H9 (cell line): Measurements from ENCODE around the gene CHPF2. TPM values are rescaled to one million over a fixed set of nuclear protein-coding genes. Genes with fewer than 3 reads are reported as not detected.

ENCODE experiments used
- DNase-seq: peaks from one replicate; pipeline ENCODE4 v3.0.0-alpha.2; 2017
- H2AFZ ChIP-seq: one replicate; pipeline ENCODE4 v1.6.1; 2013; ENCODE audit warnings: mild to moderate bottlenecking, low read length, control low read depth, moderate library complexity
- H2AK5ac ChIP-seq: 2 replicates; pipeline ENCODE4 v1.6.1; 2013; ENCODE audit warnings: low read length, control low read depth, mixed read lengths; ENCODE audit not compliant: insufficient read length
- H2BK120ac ChIP-seq: one replicate; pipeline ENCODE4 v1.6.1; 2013; ENCODE audit warnings: low read depth, mild to moderate bottlenecking, low read length, control low read depth, inconsistent platforms; ENCODE audit not compliant: poor library complexity, severe bottlenecking
- H2BK12ac ChIP-seq: 2 replicates; pipeline ENCODE4 v1.6.1; 2013; ENCODE audit warnings: low read length, control low read depth, mixed read lengths, low read depth; ENCODE audit not compliant: insufficient read length
- H2BK15ac ChIP-seq: 2 replicates; pipeline ENCODE4 v1.6.1; 2013; ENCODE audit warnings: low read depth, low read length, control low read depth
- H2BK20ac ChIP-seq: one replicate; pipeline ENCODE4 v1.6.1; 2013; ENCODE audit warnings: low read depth, mild to moderate bottlenecking, low read length, control low read depth, inconsistent platforms; ENCODE audit not compliant: poor library complexity, severe bottlenecking
- H2BK5ac ChIP-seq: 2 replicates; pipeline ENCODE4 v1.6.1; 2013; ENCODE audit warnings: low read length, control low read depth, mixed read lengths; ENCODE audit not compliant: insufficient read length
- H3K14ac ChIP-seq: 2 replicates; pipeline ENCODE4 v1.6.1; 2013; ENCODE audit warnings: low read length, control low read depth; ENCODE audit not compliant: insufficient read depth
- H3K18ac ChIP-seq: 2 replicates; pipeline ENCODE4 v1.6.1; 2013; ENCODE audit warnings: low read depth, mild to moderate bottlenecking, mixed read lengths, low read length, control low read depth; ENCODE audit not compliant: insufficient read length
- H3K23ac ChIP-seq: 2 replicates; pipeline ENCODE4 v1.6.1; 2013; ENCODE audit warnings: low read length, control low read depth, mixed read lengths, low read depth; ENCODE audit not compliant: insufficient read length
- H3K23me2 ChIP-seq: 2 replicates; pipeline ENCODE4 v1.6.1; 2013; ENCODE audit warnings: low read depth, mild to moderate bottlenecking, mixed read lengths, low read length, control low read depth; ENCODE audit not compliant: insufficient read length, poor library complexity, severe bottlenecking
- H3K27ac ChIP-seq: 2 replicates; pipeline ENCODE4 v1.5.1; 2013; ENCODE audit warnings: low read length, control low read depth, mixed read lengths, low read depth; ENCODE audit not compliant: insufficient read length
- H3K27me3 ChIP-seq: 2 replicates; pipeline ENCODE4 v1.6.1; 2013; ENCODE audit warnings: low read length, control low read depth, inconsistent platforms; ENCODE audit not compliant: insufficient read depth
- H3K4ac ChIP-seq: 2 replicates; pipeline ENCODE4 v1.6.1; 2013; ENCODE audit warnings: low read depth, mild to moderate bottlenecking, control low read depth, inconsistent platforms, low read length, moderate library complexity
- H3K4me1 ChIP-seq: 2 replicates; pipeline ENCODE4 v1.6.1; 2013; ENCODE audit warnings: low read length, control low read depth, inconsistent platforms; ENCODE audit not compliant: insufficient read depth
- H3K4me2 ChIP-seq: 2 replicates; pipeline ENCODE4 v1.6.1; 2013; ENCODE audit warnings: low read length, control low read depth, mixed read lengths; ENCODE audit not compliant: insufficient read length, insufficient read depth
- H3K56ac ChIP-seq: 2 replicates; pipeline ENCODE4 v1.6.1; 2013; ENCODE audit warnings: low read depth, mild to moderate bottlenecking, mixed read lengths, low read length, control low read depth; ENCODE audit not compliant: insufficient read length
- H3K79me1 ChIP-seq: 2 replicates; pipeline ENCODE4 v1.6.1; 2013; ENCODE audit warnings: low read depth, mild to moderate bottlenecking, moderate library complexity, low read length, control low read depth, inconsistent platforms; ENCODE audit not compliant: insufficient read depth, poor library complexity, severe bottlenecking
- H3K79me2 ChIP-seq: 2 replicates; pipeline ENCODE4 v1.6.1; 2013; ENCODE audit warnings: low read length, control low read depth, inconsistent platforms; ENCODE audit not compliant: insufficient read depth
- H3K9ac ChIP-seq: 2 replicates; pipeline ENCODE4 v1.6.1; 2013; ENCODE audit warnings: low read length, control low read depth, mixed read lengths; ENCODE audit not compliant: insufficient read length; ENCODE audit errors: extremely low read depth
- H3K9me3 ChIP-seq: one replicate; pipeline ENCODE4 v1.6.1; 2013; ENCODE audit warnings: low read depth, low read length, inconsistent platforms; ENCODE audit not compliant: control insufficient read depth
- H3T11ph ChIP-seq: one replicate; pipeline ENCODE4 v1.6.1; 2013; ENCODE audit warnings: mild to moderate bottlenecking, low read length, control low read depth, inconsistent platforms
- H4K20me1 ChIP-seq: one replicate; pipeline ENCODE4 v1.6.1; 2013; ENCODE audit not compliant: control insufficient read depth, insufficient read length, insufficient read depth
- H4K5ac ChIP-seq: 2 replicates; pipeline ENCODE4 v1.6.1; 2013; ENCODE audit warnings: low read depth, mild to moderate bottlenecking, mixed read lengths, low read length, control low read depth; ENCODE audit not compliant: insufficient read length
- H4K8ac ChIP-seq: replicated peaks from 2 replicates; pipeline ENCODE4 v1.6.1; 2013; ENCODE audit warnings: low read length, control low read depth, mixed read lengths, low read depth; ENCODE audit not compliant: insufficient read length
- H4K91ac ChIP-seq: 2 replicates; pipeline ENCODE4 v1.6.1; 2013; ENCODE audit warnings: low read depth, mild to moderate bottlenecking, moderate library complexity, mixed read lengths, low read length, control low read depth; ENCODE audit not compliant: insufficient read length
- H3K27ac Mint-ChIP-seq, 3 experiments: 2 replicates in 2 of 3; 3 replicates in 1 of 3; pipeline ENCODE4 v1.8.0; 2020 to 2021; ENCODE audit warnings: mixed read lengths in 3 of 3, mild to moderate bottlenecking in 1 of 3, moderate library complexity in 1 of 3
- H3K27me3 Mint-ChIP-seq: 2 replicates; pipeline ENCODE4 v1.8.0; 2021; ENCODE audit warnings: low read depth, mild to moderate bottlenecking, moderate library complexity, mixed read lengths
- H3K36me3 Mint-ChIP-seq, 3 experiments: 2 replicates in 2 of 3; 3 replicates in 1 of 3; pipeline ENCODE4 v1.8.0; 2020 to 2021; ENCODE audit warnings: low read depth in 3 of 3, mixed read lengths in 3 of 3; ENCODE audit not compliant: insufficient read depth in 1 of 3
- H3K4me1 Mint-ChIP-seq, 2 experiments: 2 replicates each; pipeline ENCODE4 v1.8.0; 2020; ENCODE audit warnings: mixed read lengths in 2 of 2
- H3K4me3 Mint-ChIP-seq, 2 experiments: 2 replicates in 1 of 2; 3 replicates in 1 of 2; pipeline ENCODE4 v1.8.0; 2020 to 2021; ENCODE audit warnings: mild to moderate bottlenecking in 2 of 2, mixed read lengths in 2 of 2, moderate library complexity in 1 of 2
- H3K9me3 Mint-ChIP-seq, 2 experiments: 2 replicates in 1 of 2; 3 replicates in 1 of 2; pipeline ENCODE4 v1.8.0; 2020; ENCODE audit warnings: mild to moderate bottlenecking in 2 of 2, mixed read lengths in 2 of 2, moderate library complexity in 1 of 2
- WGBS: extraction: QIAGEN DNeasy Blood & Tissue Kit; methylation state at CpG from one replicate; pipeline ENCODE4 v1.1.7; 2013; ENCODE audit warnings: missing lambda C conversion rate, low lambda C conversion rate, mixed read lengths; ENCODE audit not compliant: insufficient read length; ENCODE audit errors: extremely low coverage; 5-methylcytosine and 5-hydroxymethylcytosine counted together
- total RNA-seq: library from RNA; stranded (reverse); gene quantifications from 2 replicates; pipeline ENCODE4 v1.2.1, GENCODE V29; 2021
- TF ChIP-seq, protein P1 (sequence below): fragments of 200-600 bp; sonication (generic); conservative IDR thresholded peaks from 3 replicates; pipeline ENCODE4 v1.8.0; 2021; ENCODE audit warnings: antibody characterized with exemption, mild to moderate bottlenecking

CHPF2 gene
- total RNA-seq, 1 experiment from 2014 or later = 25.7 TPM

GRCh38 chr7:151232917-151233701 lies 826 bp downstream of the CHPF2 start:
- no peak overlapping the region for H3K56ac ChIP-seq
- no peak overlapping the region for H2BK20ac ChIP-seq
- peaks cover 22 to 23% of the 10 kb centered on the region in 2 experiments for H3K4me1 Mint-ChIP-seq
- no peak overlapping the region for H4K8ac ChIP-seq
- H3K23ac ChIP-seq = no peak overlapping the region
- no peaks in the 10 kb centered on the region for H3K9me3 ChIP-seq
- H2BK12ac ChIP-seq = no peak overlapping the region
- no peak overlapping the region for H2BK120ac ChIP-seq
- no peaks in the 10 kb centered on the region; the same call in 1 of the 2 replicates for H3K27me3 Mint-ChIP-seq
- H3K23me2 ChIP-seq = peaks cover 9% of the 10 kb centered on the region
- H3K4me2 ChIP-seq = peak overlapping the region; percentile 93
- no peak overlapping the region for H3K18ac ChIP-seq
- peak overlapping the region; percentile 16 to 98 (median 98); a peak in 4 of 7 replicates for H3K27ac Mint-ChIP-seq
- peaks cover 2 to 21% (median 17%) of the 10 kb centered on the region in 3 experiments; a peak in 6 of 7 replicates for H3K36me3 Mint-ChIP-seq
- no peaks in the 10 kb centered on the region for H3K79me1 ChIP-seq
- peaks cover 6% of the 10 kb centered on the region; the same call in 1 of the 2 replicates for H3K79me2 ChIP-seq
- WGBS = no CpG with 5 or more reads among the region's 36 CpGs
- H4K20me1 ChIP-seq = no peaks in the 10 kb centered on the region
- H3K9me3 Mint-ChIP-seq = no peaks in the 10 kb centered on the region
- H3K27ac ChIP-seq = no peak overlapping the region
- no peak overlapping the region for H3T11ph ChIP-seq
- TF ChIP-seq, protein P1, sequence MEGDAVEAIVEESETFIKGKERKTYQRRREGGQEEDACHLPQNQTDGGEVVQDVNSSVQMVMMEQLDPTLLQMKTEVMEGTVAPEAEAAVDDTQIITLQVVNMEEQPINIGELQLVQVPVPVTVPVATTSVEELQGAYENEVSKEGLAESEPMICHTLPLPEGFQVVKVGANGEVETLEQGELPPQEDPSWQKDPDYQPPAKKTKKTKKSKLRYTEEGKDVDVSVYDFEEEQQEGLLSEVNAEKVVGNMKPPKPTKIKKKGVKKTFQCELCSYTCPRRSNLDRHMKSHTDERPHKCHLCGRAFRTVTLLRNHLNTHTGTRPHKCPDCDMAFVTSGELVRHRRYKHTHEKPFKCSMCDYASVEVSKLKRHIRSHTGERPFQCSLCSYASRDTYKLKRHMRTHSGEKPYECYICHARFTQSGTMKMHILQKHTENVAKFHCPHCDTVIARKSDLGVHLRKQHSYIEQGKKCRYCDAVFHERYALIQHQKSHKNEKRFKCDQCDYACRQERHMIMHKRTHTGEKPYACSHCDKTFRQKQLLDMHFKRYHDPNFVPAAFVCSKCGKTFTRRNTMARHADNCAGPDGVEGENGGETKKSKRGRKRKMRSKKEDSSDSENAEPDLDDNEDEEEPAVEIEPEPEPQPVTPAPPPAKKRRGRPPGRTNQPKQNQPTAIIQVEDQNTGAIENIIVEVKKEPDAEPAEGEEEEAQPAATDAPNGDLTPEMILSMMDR = no peak
- no peaks in the 10 kb centered on the region for H3K27me3 ChIP-seq
- no peak overlapping the region for H2BK5ac ChIP-seq
- no peak overlapping the region for H3K4ac ChIP-seq
- no peak overlapping the region for H4K5ac ChIP-seq
- H3K14ac ChIP-seq = peak overlapping the region; percentile 49; the same call in 1 of the 2 replicates
- H3K9ac ChIP-seq = peak overlapping the region; percentile 52
- DNase-seq = no peak
- no peak overlapping the region for H4K91ac ChIP-seq
- no peaks in the 10 kb centered on the region; the same call in 1 of the 2 replicates for H3K4me1 ChIP-seq
- peak overlapping the region; percentile 97 to 99 for H3K4me3 Mint-ChIP-seq
- H2AK5ac ChIP-seq = no peak overlapping the region
- no peak overlapping the region for H2AFZ ChIP-seq
- H2BK15ac ChIP-seq = no peak overlapping the region
